NCI-H1930 (cell line): Measurements from ENCODE around the gene LHX2.

ENCODE experiments used
- DNase-seq, 2 experiments: peaks; one replicate each; lab custom pipeline; 2025; lab: John Stamatoyannopoulos, UW

LHX2 gene

GRCh38 chr9:124000161-124000783 is 11.3 kb upstream of the LHX2 start:
- DNase-seq, result no peak

GRCh38 chr9:124000784-124001457 is 10.6 kb upstream of the LHX2 start:
- DNase-seq, result no peak

GRCh38 chr9:124001458-124001799 is 10.1 kb upstream of the LHX2 start:
- DNase-seq, result no peak

- peak in 1 of 2 experiments; percentile 9 for DNase-seq
Observed at GRCh38 chr9:124001866-124002525, 9.6 kb upstream of the LHX2 start.

GRCh38 chr9:124003636-124004349 is 7.8 kb upstream of the LHX2 start:
- no peak for DNase-seq

- peak; percentile 59 to 84 for DNase-seq
Observed at GRCh38 chr9:124004593-124004992, 7.0 kb upstream of the LHX2 start.

- no peak for DNase-seq
Observed at GRCh38 chr9:124005029-124005771, 6.4 kb upstream of the LHX2 start.

GRCh38 chr9:124006448-124007361 is 4.9 kb upstream of the LHX2 start:
- no peak for DNase-seq

GRCh38 chr9:124007565-124008302 is 3.8 kb upstream of the LHX2 start:
- DNase-seq, result no peak

- no peak for DNase-seq
Observed at GRCh38 chr9:124008303-124008693, 3.3 kb upstream of the LHX2 start.

- no peak for DNase-seq
Observed at GRCh38 chr9:124008694-124009530, 2.7 kb upstream of the LHX2 start.

- DNase-seq, result no peak
Observed at GRCh38 chr9:124009531-124010217, 1.9 kb upstream of the LHX2 start.

- peak in 1 of 2 experiments; percentile 15 for DNase-seq
Observed at GRCh38 chr9:124010303-124010664, 1.3 kb upstream of the LHX2 start.

- peak in 1 of 2 experiments; percentile 48 for DNase-seq
Observed at GRCh38 chr9:124010665-124011321, 775 bp upstream of the LHX2 start.

- no peak for DNase-seq
Observed at GRCh38 chr9:124012368-124013301, 1.1 kb downstream of the LHX2 start.

- no peak for DNase-seq
Observed at GRCh38 chr9:124013309-124014210, 2.0 kb downstream of the LHX2 start.
